OCI-LY7 (cell line): ENCODE measurements around the gene SPATA32.

Experiments
- EZH2phosphoT487 ChIP-seq: fragments of 200-600 bp; sonication (generic); IDR thresholded peaks from 2 replicates; pipeline ENCODE4 v1.6.1; 2018; ENCODE audit warnings: low read depth, borderline replicate concordance, mild to moderate bottlenecking, mixed run types, antibody characterized with exemption, low read length, moderate library complexity, mixed read lengths
- TF ChIP-seq, protein P1 (sequence below): fragments of 200-600 bp; sonication (generic); conservative IDR thresholded peaks from 2 replicates; pipeline ENCODE4 v1.5.1; 2014; ENCODE audit warnings: mild to moderate bottlenecking, antibody characterized with exemption, low read length, moderate library complexity, mixed read lengths

DNA sequence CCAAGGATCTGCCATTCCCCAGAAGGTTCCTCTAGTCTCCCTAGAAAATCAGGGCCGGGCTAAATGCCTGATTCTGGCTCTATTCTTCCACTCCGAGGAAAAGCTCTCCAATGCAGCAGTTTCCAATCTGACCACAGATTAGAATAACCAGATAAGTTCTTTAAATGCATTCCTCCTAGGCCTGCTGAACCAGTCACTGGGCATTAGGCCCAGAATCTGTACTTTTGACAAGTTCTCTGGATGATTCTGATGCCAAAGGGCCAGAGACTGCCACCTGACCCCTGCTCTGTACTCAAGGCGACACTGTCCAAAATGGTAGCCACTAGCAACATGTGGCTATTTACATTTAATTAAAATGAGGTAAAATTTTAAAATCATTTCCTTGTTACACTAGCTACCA, 32.6 kb upstream of the SPATA32 start:
- no peak for TF ChIP-seq EZH2phosphoT487
- TF ChIP-seq, protein P1, sequence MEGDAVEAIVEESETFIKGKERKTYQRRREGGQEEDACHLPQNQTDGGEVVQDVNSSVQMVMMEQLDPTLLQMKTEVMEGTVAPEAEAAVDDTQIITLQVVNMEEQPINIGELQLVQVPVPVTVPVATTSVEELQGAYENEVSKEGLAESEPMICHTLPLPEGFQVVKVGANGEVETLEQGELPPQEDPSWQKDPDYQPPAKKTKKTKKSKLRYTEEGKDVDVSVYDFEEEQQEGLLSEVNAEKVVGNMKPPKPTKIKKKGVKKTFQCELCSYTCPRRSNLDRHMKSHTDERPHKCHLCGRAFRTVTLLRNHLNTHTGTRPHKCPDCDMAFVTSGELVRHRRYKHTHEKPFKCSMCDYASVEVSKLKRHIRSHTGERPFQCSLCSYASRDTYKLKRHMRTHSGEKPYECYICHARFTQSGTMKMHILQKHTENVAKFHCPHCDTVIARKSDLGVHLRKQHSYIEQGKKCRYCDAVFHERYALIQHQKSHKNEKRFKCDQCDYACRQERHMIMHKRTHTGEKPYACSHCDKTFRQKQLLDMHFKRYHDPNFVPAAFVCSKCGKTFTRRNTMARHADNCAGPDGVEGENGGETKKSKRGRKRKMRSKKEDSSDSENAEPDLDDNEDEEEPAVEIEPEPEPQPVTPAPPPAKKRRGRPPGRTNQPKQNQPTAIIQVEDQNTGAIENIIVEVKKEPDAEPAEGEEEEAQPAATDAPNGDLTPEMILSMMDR = no peak
